IMR-90 (cell line): ENCODE results near the gene PPIL6. TPM values are rescaled to one million over a fixed set of nuclear protein-coding genes. Genes with fewer than 3 reads are reported as not detected.

Source experiments
- ATAC-seq: fragments of 200-7000 bp; cut with Tn5 transposase; 2 replicates; pipeline ENCODE4 v1.9.1; 2020; ENCODE audit warnings: low read depth, mild to moderate bottlenecking, moderate library complexity
- BruUV-seq: library from RNA; stranded (reverse); fragments of 400-500 nt; replicated peaks from 2 replicates; lab custom pipeline; 2021; lab: Mats Ljungman, UMichigan
- CTCF ChIA-PET: fragments of 300-600 bp; formaldehyde crosslinking; extraction: SDS; loops from one replicate; lab custom pipeline; 2021; ENCODE audit warnings: antibody characterized with exemption; lab: Yijun Ruan, JAX
- POLR2A ChIA-PET: fragments of 300-600 bp; sonication (Branson Sonifier 250); formaldehyde crosslinking; loops from one replicate; lab custom pipeline; 2022; ENCODE audit warnings: antibody characterized with exemption; ENCODE audit not compliant: unreplicated experiment; lab: Charles Lee
- DNase-seq: peaks from one replicate; pipeline ENCODE4 v3.0.0; 2013
- H2AFZ ChIP-seq: replicated peaks from 2 replicates; pipeline ENCODE3; 2013; ENCODE audit warnings: low read length, mild to moderate bottlenecking; ENCODE audit not compliant: poor library complexity
- H2AK5ac ChIP-seq: 2 replicates; pipeline ENCODE4 v1.6.1; 2013; ENCODE audit warnings: low read depth, low read length, inconsistent platforms
- H2AK9ac ChIP-seq: replicated peaks from 2 replicates; pipeline ENCODE3; 2013; ENCODE audit warnings: mild to moderate bottlenecking, low read depth, low read length, moderate library complexity; ENCODE audit not compliant: poor library complexity
- H2BK120ac ChIP-seq: 2 replicates; pipeline ENCODE4 v1.6.1; 2013; ENCODE audit warnings: low read depth, low read length, inconsistent platforms
- H2BK15ac ChIP-seq: 3 replicates; pipeline ENCODE4 v1.6.1; 2013; ENCODE audit warnings: low read depth, low read length, inconsistent platforms
- H2BK20ac ChIP-seq: 2 replicates; pipeline ENCODE4 v1.6.1; 2013; ENCODE audit warnings: low read depth, mild to moderate bottlenecking, inconsistent platforms, low read length, moderate library complexity
- H2BK5ac ChIP-seq: 2 replicates; pipeline ENCODE4 v1.6.1; 2013; ENCODE audit warnings: mild to moderate bottlenecking, low read depth, low read length, inconsistent platforms; ENCODE audit not compliant: poor library complexity, severe bottlenecking
- H3K14ac ChIP-seq: replicated peaks from 2 replicates; pipeline ENCODE4 v1.6.1; 2013; ENCODE audit warnings: low read depth, low read length, inconsistent platforms
- H3K18ac ChIP-seq: 2 replicates; pipeline ENCODE4 v1.6.1; 2013; ENCODE audit warnings: low read depth, low read length, control low read depth
- H3K23ac ChIP-seq: 2 replicates; pipeline ENCODE4 v1.6.1; 2013; ENCODE audit warnings: low read depth, low read length, inconsistent platforms
- H3K27ac ChIP-seq: 2 replicates; pipeline ENCODE4 v1.5.1; 2013; ENCODE audit warnings: mild to moderate bottlenecking, control low read depth, low read length; ENCODE audit not compliant: insufficient read depth
- H3K27me3 ChIP-seq: 2 replicates; pipeline ENCODE4 v1.6.1; 2013; ENCODE audit warnings: low read length; ENCODE audit not compliant: control insufficient read depth, insufficient read depth
- H3K36me3 ChIP-seq: 2 replicates; pipeline ENCODE4 v1.6.1; 2013; ENCODE audit warnings: low read length, mixed read lengths; ENCODE audit not compliant: control insufficient read depth, insufficient read depth
- H3K4ac ChIP-seq: 2 replicates; pipeline ENCODE4 v1.6.1; 2013; ENCODE audit warnings: low read depth, low read length, inconsistent platforms
- H3K4me1 ChIP-seq: 2 replicates; pipeline ENCODE4 v1.6.1; 2013; ENCODE audit warnings: low read length, mixed read lengths; ENCODE audit not compliant: control insufficient read depth, insufficient read depth
- H3K4me2 ChIP-seq: 2 replicates; pipeline ENCODE4 v1.6.1; 2013; ENCODE audit warnings: low read depth, mild to moderate bottlenecking, control low read depth, low read length, moderate library complexity
- H3K4me3 ChIP-seq: 2 replicates; pipeline ENCODE4 v1.5.1; 2013; ENCODE audit warnings: low read depth, mild to moderate bottlenecking, control low read depth, low read length, moderate library complexity; ENCODE audit not compliant: insufficient read depth
- H3K56ac ChIP-seq: 2 replicates; pipeline ENCODE4 v1.6.1; 2013; ENCODE audit warnings: low read length, inconsistent platforms; ENCODE audit not compliant: insufficient read depth; ENCODE audit errors: extremely low read depth
- H3K79me1 ChIP-seq, 2 experiments: 2 replicates each; pipeline ENCODE4 v1.6.1; 2013; ENCODE audit warnings: low read length in 2 of 2, inconsistent platforms in 1 of 2, low read depth in 1 of 2
- H3K9ac ChIP-seq: 2 replicates; pipeline ENCODE4 v1.6.1; 2013; ENCODE audit warnings: low read depth, low read length, control low read depth
- H3K9me1 ChIP-seq: 2 replicates; pipeline ENCODE4 v1.6.1; 2013; ENCODE audit warnings: low read length, inconsistent platforms; ENCODE audit not compliant: insufficient read depth
- H3K9me3 ChIP-seq: 2 replicates; pipeline ENCODE4 v1.6.1; 2013; ENCODE audit warnings: low read length; ENCODE audit not compliant: control insufficient read depth, insufficient read depth
- H4K20me1 ChIP-seq: 2 replicates; pipeline ENCODE4 v1.6.1; 2013; ENCODE audit warnings: low read length, inconsistent platforms; ENCODE audit not compliant: insufficient read depth
- H4K5ac ChIP-seq: 2 replicates; pipeline ENCODE4 v1.6.1; 2013; ENCODE audit warnings: mild to moderate bottlenecking, low read depth, low read length, control low read depth
- H4K8ac ChIP-seq, 2 experiments: 2 replicates each; pipeline ENCODE4 v1.6.1; 2013; ENCODE audit warnings: low read depth in 2 of 2, low read length in 2 of 2, control low read depth in 1 of 2, inconsistent platforms in 1 of 2
- H4K91ac ChIP-seq: 2 replicates; pipeline ENCODE4 v1.6.1; 2013; ENCODE audit warnings: low read depth, low read length, inconsistent platforms; ENCODE audit not compliant: insufficient read depth
- CTCF ChIP-seq: conservative IDR thresholded peaks from 2 replicates; pipeline ENCODE4 v1.5.1; 2012; ENCODE audit warnings: mild to moderate bottlenecking, low read depth, low read length, improper control_type of control experiment
- ELK1 ChIP-seq: fragments of 150-350 bp; IDR thresholded peaks from 2 replicates; pipeline ENCODE4 v1.6.1; 2016; ENCODE audit warnings: low read depth, mild to moderate bottlenecking, low read length, moderate library complexity, borderline replicate concordance
- FOS ChIP-seq: fragments of 150-350 bp; IDR thresholded peaks from 2 replicates; pipeline ENCODE4 v1.6.1; 2016; ENCODE audit warnings: low read depth, low read length
- MAFK ChIP-seq: IDR thresholded peaks from 2 replicates; pipeline ENCODE4 v1.6.1; 2012; ENCODE audit warnings: low read depth, low read length, improper control_type of control experiment
- MAZ ChIP-seq: IDR thresholded peaks from 2 replicates; pipeline ENCODE4 v1.6.1; 2012; ENCODE audit warnings: low read depth, mild to moderate bottlenecking, low read length, improper control_type of control experiment, moderate library complexity, borderline replicate concordance
- MXI1 ChIP-seq: IDR thresholded peaks from 2 replicates; pipeline ENCODE4 v1.6.1; 2012; ENCODE audit warnings: low read depth, mild to moderate bottlenecking, low read length, moderate library complexity, borderline replicate concordance
- NFE2L2 ChIP-seq: fragments of 150-350 bp; IDR thresholded peaks from 2 replicates; pipeline ENCODE4 v1.6.1; 2016; ENCODE audit warnings: low read depth, mild to moderate bottlenecking, low read length
- RAD21 ChIP-seq: IDR thresholded peaks from 2 replicates; pipeline ENCODE4 v1.6.1; 2012; ENCODE audit warnings: low read length, improper control_type of control experiment
- RCOR1 ChIP-seq: IDR thresholded peaks from 2 replicates; pipeline ENCODE4 v1.6.1; 2012; ENCODE audit warnings: mild to moderate bottlenecking, low read length, improper control_type of control experiment; ENCODE audit not compliant: insufficient replicate concordance
- RFX5 ChIP-seq: IDR thresholded peaks from 2 replicates; pipeline ENCODE4 v1.8.0; 2012; ENCODE audit warnings: low read depth, mild to moderate bottlenecking, low read length, moderate library complexity
- SMC3 ChIP-seq: fragments of 150-350 bp; IDR thresholded peaks from 2 replicates; pipeline ENCODE4 v1.6.1; 2016; ENCODE audit warnings: low read depth, mild to moderate bottlenecking, antibody characterized with exemption, low read length, moderate library complexity
- WGBS, 2 experiments: methylation state at CpG; one replicate each; pipeline versions ENCODE4 v1.1.5 to v1.1.7; 2013; ENCODE audit warnings: missing lambda C conversion rate in 2 of 2; ENCODE audit not compliant: insufficient read length in 1 of 2; ENCODE audit errors: extremely low coverage in 2 of 2; 5-methylcytosine and 5-hydroxymethylcytosine counted together
- dilution Hi-C: fragments of 300-500 bp; cut with HindIII; formaldehyde crosslinking; loops from one replicate; pipeline ENCODE4 v1.14.3; 2018; ENCODE audit warnings: low sequenced_read_pairs; ENCODE audit not compliant: unreplicated experiment
- in situ Hi-C: fragments of 300-500 bp; cut with MboI; formaldehyde crosslinking; loops from 3 replicates; pipeline ENCODE4 v1.14.3; 2019; ENCODE audit warnings: low sequenced_read_pairs, inconsistent platforms, mixed read lengths
- intact Hi-C: fragments of 100-400 bp; cut with micrococcal nuclease; formaldehyde crosslinking; loops from 2 replicates; pipeline ENCODE4 v1.10.0; 2022
- polyA plus RNA-seq, 3 experiments: library from polyadenylated mRNA; depleted of rRNA; stranded (reverse); fragments of >200 nt; gene quantifications; 2 replicates each; pipeline ENCODE4 v1.2.3, GENCODE V29; 2012; ENCODE audit warnings: low replicate concordance in 1 of 3
- total RNA-seq: library from RNA; depleted of rRNA; stranded (reverse); fragments of >200 nt; gene quantifications from 2 replicates; pipeline ENCODE4 v1.2.3, GENCODE V29; 2012

The PPIL6 gene
- total and polyA plus RNA-seq, 2 of the 4 experiments (the other 2 are of a cell fraction) = 0.15 to 0.18 TPM

GRCh38 chr6:109373331-109373730, 67.1 kb downstream of the PPIL6 start:
- Histone ChIP-seq H3K56ac (no peak overlapping the region), H3K9me3 (no peaks in the 10 kb centered on the region), H4K91ac (no peak overlapping the region), H3K23ac (no peak overlapping the region), H2AK5ac (no peak overlapping the region), H4K8ac (no peak overlapping the region), H3K4me1 (no peaks in the 10 kb centered on the region), H3K4me3 (no peak overlapping the region), H4K5ac (no peak overlapping the region), H3K27me3 (no peaks in the 10 kb centered on the region), H3K18ac (no peak overlapping the region), H3K9ac (no peak overlapping the region), H3K9me1 (peaks cover 5% of the 10 kb centered on the region; the same call in 1 of the 2 replicates), H2AK9ac (no peak overlapping the region), H3K4me2 (no peak overlapping the region), H2BK20ac (no peak overlapping the region), H3K14ac (no peak overlapping the region), H3K4ac (no peak overlapping the region), H3K36me3 (peaks cover 41% of the 10 kb centered on the region), H2BK120ac (no peak overlapping the region), H3K27ac (no peak overlapping the region), H3K79me1 (peaks cover 21 to 57% of the 10 kb centered on the region in 2 experiments), H4K20me1 (peaks cover 16% of the 10 kb centered on the region), H2BK5ac (no peak overlapping the region), H2BK15ac (no peak overlapping the region), H2AFZ (no peak overlapping the region)
- POLR2A ChIA-PET = no interaction called here
- DNase-seq = no peak
- BruUV-seq = no TSS peak
- CTCF ChIA-PET = no interaction called here
- WGBS, 2 experiments = no CpG with 5 or more reads among the region's 4 CpGs
- no peak for TF ChIP-seq MAFK
- no peak for TF ChIP-seq CTCF
- TF ChIP-seq ELK1 = no peak
- TF ChIP-seq MXI1 = no peak
- no peak for TF ChIP-seq RFX5
- no peak for TF ChIP-seq NFE2L2
- no peak for TF ChIP-seq RCOR1
- TF ChIP-seq FOS = no peak
- TF ChIP-seq MAZ = no peak
- no peak for TF ChIP-seq SMC3
- TF ChIP-seq RAD21 = no peak
- in situ Hi-C loops (no loop called here), dilution Hi-C loops (no loop called here), intact Hi-C loops (no loop called here)
- ATAC-seq = no peak
